Transverse colon (tissue), 4 donors: ENCODE results near the gene RRM2. TPM values are rescaled to one million over a fixed set of nuclear protein-coding genes. Genes with fewer than 3 reads are reported as not detected.

ENCODE experiments used
- DNase-seq: peaks from one replicate; pipeline ENCODE4 v3.0.0-alpha.2; 2019
- H3K27ac ChIP-seq, 4 donors: fragments of 200-600 bp; sonication (generic); 2 replicates each; pipeline ENCODE4 v1.5.1; 2016 to 2018; ENCODE audit warnings: inconsistent platforms in 4 of 4
- H3K27me3 ChIP-seq: fragments of 200-600 bp; sonication (generic); 2 replicates; pipeline ENCODE4 v1.5.1; 2017; ENCODE audit warnings: inconsistent platforms
- H3K36me3 ChIP-seq, 4 donors: fragments of 200-600 bp; sonication (generic); 2 replicates each; pipeline ENCODE4 v1.5.1; 2017 to 2019; ENCODE audit warnings: inconsistent platforms in 4 of 4
- H3K4me1 ChIP-seq, 4 donors: fragments of 200-600 bp; sonication (generic); 2 replicates each; pipeline ENCODE4 v1.5.1; 2017 to 2020; ENCODE audit warnings: inconsistent platforms in 4 of 4
- H3K4me3 ChIP-seq, 4 donors: fragments of 200-600 bp; sonication (generic); 1 replicate in 1 of 4; 2 replicates in 3 of 4; pipeline versions ENCODE4 v1.5.1 to v1.6.1; 2017 to 2019; ENCODE audit warnings: inconsistent platforms in 4 of 4
- H3K9me3 ChIP-seq, 2 donors: fragments of 200-600 bp; sonication (generic); 2 replicates each; pipeline ENCODE4 v1.5.1; 2017 to 2019; ENCODE audit warnings: inconsistent platforms in 2 of 2
- CTCF ChIP-seq, 5 experiments: fragments of 200-600 bp in 3 of 5; fragments of 450-650 bp in 2 of 5; sonication (generic) in 3 of 5; IDR thresholded peaks; 1 replicate in 2 of 5; 2 replicates in 3 of 5; pipeline ENCODE4 v1.5.1; 2016 to 2017; ENCODE audit warnings: antibody characterized with exemption in 5 of 5, inconsistent platforms in 3 of 5, mild to moderate bottlenecking in 2 of 5, moderate library complexity in 1 of 5
- EP300 ChIP-seq: sonication (generic); formaldehyde crosslinking; IDR thresholded peaks from one replicate; pipeline ENCODE4 v1.6.1; 2017; ENCODE audit warnings: antibody characterized with exemption, low read depth
- POLR2A ChIP-seq: fragments of 450-650 bp; IDR thresholded peaks from one replicate; pipeline ENCODE4 v1.6.1; 2016; ENCODE audit warnings: antibody characterized with exemption, mild to moderate bottlenecking, moderate library complexity
- POLR2AphosphoS5 ChIP-seq, 3 donors: sonication (generic); formaldehyde crosslinking; IDR thresholded peaks; one replicate each; pipeline ENCODE4 v1.6.1; 2016; ENCODE audit warnings: antibody characterized with exemption in 3 of 3
- WGBS, 2 donors: methylation state at CpG; one replicate each; pipeline ENCODE4 v1.1.5; 2018; ENCODE audit warnings: low coverage in 1 of 2; 5-methylcytosine and 5-hydroxymethylcytosine counted together
- in situ Hi-C, 4 donors: fragments of 200-750 bp; cut with MboI; loops; one replicate each; pipeline versions ENCODE4 v1.15.0 to v1.15.1; 2017; ENCODE audit warnings: low sequenced_read_pairs in 3 of 4, low pct_ligation_motif_present in 1 of 4, low pct_unique_long_range_greater_than_20kb in 1 of 4
- intact Hi-C: fragments of 100-400 bp; cut with DNase I; formaldehyde crosslinking; loops from one replicate; pipeline ENCODE4 v1.15.1; 2023; ENCODE audit warnings: low total_unique reads
- total RNA-seq, 4 donors: library from RNA; depleted of rRNA; stranded (reverse); fragments of >200 nt; gene quantifications; one replicate each; pipeline ENCODE4 v1.1.0, GENCODE V29; 2016

RRM2 gene
- total RNA-seq, 4 donors from 2014 or later: 4.0 to 12.9 (median 5.3) TPM; not detected in 1

- no peak for DNase-seq
- no peak for TF ChIP-seq POLR2AphosphoS5 (IDR thresholded peaks at IDR 0.05)
- TF ChIP-seq POLR2A: no peak
- intact Hi-C loops (loop anchor here (5.0 kb wide), 1 partner anchor 314 kb away; no protein-coding TSS in a partner anchor), in situ Hi-C loops (loop anchor here in 2 of 4 donors (10.0 to 25.0 kb wide), 2 partner anchors 312 to 539 kb away; no protein-coding TSS in a partner anchor)
- Histone ChIP-seq H3K27ac (peak overlapping the region in 2 of 4 donors; percentile 82 to 87), H3K36me3 (no peaks in the 10 kb centered on the region), H3K4me3 (peak overlapping the region in 3 of 4 donors; percentile 53 to 65 (median 65)), H3K9me3 (no peaks in the 10 kb centered on the region), H3K27me3 (peaks cover 15% of the 10 kb centered on the region), H3K4me1 (peaks cover 23 to 63% (median 44%) of the 10 kb centered on the region in 4 donors)
- WGBS, 2 donors: 4% methylated on average over 18 of the region's 18 CpGs; no CpG with 5 or more reads in 1 of the 2 donors
These were observed 742 bp downstream of the RRM2 start for GRCh38 chr2:10123281-10123680.

GRCh38 chr2:10124538-10125045, 2.1 kb downstream of the RRM2 start:
- no peaks in the 10 kb centered on the region for H3K36me3 ChIP-seq
- peaks cover 23 to 63% (median 44%) of the 10 kb centered on the region in 4 donors for H3K4me1 ChIP-seq
- DNase-seq: peak; percentile 31
- TF ChIP-seq CTCF (IDR thresholded peaks at IDR 0.05) (peak; percentile 64 to 83 (median 77)), POLR2AphosphoS5 (IDR thresholded peaks at IDR 0.05) (no peak)
- no peaks in the 10 kb centered on the region for H3K9me3 ChIP-seq
- no peak overlapping the region for H3K4me3 ChIP-seq
- H3K27ac ChIP-seq: peak overlapping the region in 1 of 4 donors; percentile 87
- WGBS, 2 donors: 7 to 11% methylated on average over 5 of the region's 5 CpGs
- intact Hi-C loops: loop anchor here (5.0 kb wide), 1 partner anchor 313 kb away; no protein-coding TSS in a partner anchor
- in situ Hi-C loops: loop anchor here in 2 of 4 donors (10.0 to 25.0 kb wide), 3 partner anchors 288 to 538 kb away; no protein-coding TSS in a partner anchor
- H3K27me3 ChIP-seq: peaks cover 15% of the 10 kb centered on the region

GRCh38 chr2:10125842-10126631, 3.5 kb downstream of the RRM2 start:
- TF ChIP-seq EP300: no peak
- no peak for TF ChIP-seq POLR2AphosphoS5 (IDR thresholded peaks at IDR 0.05)
- TF ChIP-seq CTCF (IDR thresholded peaks at IDR 0.05): no peak
- TF ChIP-seq POLR2A: no peak
- Histone ChIP-seq H3K27ac (peak overlapping the region in 3 of 4 donors; percentile 25 to 87 (median 61)), H3K27me3 (peaks cover 15% of the 10 kb centered on the region), H3K36me3 (no peaks in the 10 kb centered on the region), H3K4me3 (no peak overlapping the region), H3K9me3 (no peaks in the 10 kb centered on the region), H3K4me1 (peaks cover 19 to 56% (median 39%) of the 10 kb centered on the region in 4 donors)
- DNase-seq: no peak
- in situ Hi-C loops: loop anchor here in 2 of 4 donors (10.0 to 25.0 kb wide), 3 partner anchors 286 to 536 kb away; no protein-coding TSS in a partner anchor
- intact Hi-C loops: no loop called here
- 23 to 57% methylated on average over 3 to 6 of the region's 6 CpGs for WGBS, 2 donors

GRCh38 chr2:10126632-10127026, 4.1 kb downstream of the RRM2 start:
- in situ Hi-C loops (loop anchor here in 2 of 4 donors (10.0 to 25.0 kb wide), 3 partner anchors 286 to 536 kb away; no protein-coding TSS in a partner anchor), intact Hi-C loops (no loop called here)
- Histone ChIP-seq H3K4me3 (no peak overlapping the region), H3K4me1 (peaks cover 13 to 50% (median 33%) of the 10 kb centered on the region in 4 donors), H3K27ac (peak overlapping the region in 3 of 4 donors; percentile 25 to 87 (median 61)), H3K27me3 (peaks cover 15% of the 10 kb centered on the region), H3K36me3 (no peaks in the 10 kb centered on the region), H3K9me3 (no peaks in the 10 kb centered on the region)
- TF ChIP-seq POLR2AphosphoS5 (IDR thresholded peaks at IDR 0.05) (peak in 1 of 3 donors; percentile 7), POLR2A (no peak)
- 44 to 48% methylated on average over 4 to 5 of the region's 5 CpGs for WGBS, 2 donors
- DNase-seq: no peak

- no peak for DNase-seq
- intact Hi-C loops (no loop called here), in situ Hi-C loops (loop anchor here in 2 of 4 donors (10.0 to 25.0 kb wide), 3 partner anchors 284 to 534 kb away; no protein-coding TSS in a partner anchor)
- Histone ChIP-seq H3K36me3 (no peaks in the 10 kb centered on the region), H3K4me1 (peaks cover 0 to 34% (median 18%) of the 10 kb centered on the region in 4 donors), H3K9me3 (no peaks in the 10 kb centered on the region), H3K27ac (no peak overlapping the region), H3K27me3 (peaks cover 6% of the 10 kb centered on the region), H3K4me3 (no peak overlapping the region)
- TF ChIP-seq POLR2AphosphoS5 (IDR thresholded peaks at IDR 0.05): no peak
- TF ChIP-seq POLR2A: no peak
- TF ChIP-seq EP300: no peak
- no peak for TF ChIP-seq CTCF (IDR thresholded peaks at IDR 0.05)
These were observed 5.9 kb downstream of the RRM2 start for GRCh38 chr2:10128420-10128819.
